ENCODE results near the gene CAPS.
"Not testable (repeated sequence)": the region's sequence is repeated elsewhere in the genome, so short reads cannot be mapped to it uniquely, and the experiment has no call there.

Gene CAPS

DNA sequence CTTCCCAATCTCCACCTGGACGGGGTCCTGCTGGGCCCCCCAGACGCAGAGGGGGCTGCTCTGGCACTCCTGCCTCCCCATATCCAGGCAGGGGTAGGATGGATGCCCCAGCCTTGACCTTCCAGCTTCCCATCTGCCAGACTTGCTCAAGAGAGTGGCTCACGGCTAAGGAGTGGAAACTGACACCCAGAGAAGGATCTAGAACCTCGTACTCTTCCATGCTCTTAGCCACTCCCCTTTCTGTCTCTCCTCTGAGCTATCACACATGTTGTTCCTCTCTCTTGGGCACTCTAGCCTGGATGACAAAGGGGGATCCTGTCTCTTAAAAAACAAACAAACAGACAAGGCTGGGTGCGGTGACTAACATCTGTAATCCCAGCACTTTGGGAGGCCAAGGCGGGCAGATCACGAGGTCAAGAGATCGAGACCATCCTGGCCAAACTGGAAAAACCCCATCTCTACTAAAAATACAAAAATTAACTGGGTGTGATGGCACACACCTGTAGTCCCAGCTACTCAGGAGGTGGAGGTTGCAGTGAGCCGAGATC is 31.6 kb upstream of the CAPS start:
- DNase-seq (ENCODE audit: low read depth in 1 of 2, low spot score in 1 of 2) = no peak
- in situ Hi-C loops (cut with HindIII; ENCODE audit: low pct_unique_long_range_greater_than_20kb, low sequenced_read_pairs) = no loop called here
- TF ChIP-seq JUND (IDR thresholded peaks at IDR 0.05; ENCODE audit: low read depth) = no peak

- DNase-seq (ENCODE audit: low read depth in 1 of 2, low spot score in 1 of 2); in situ Hi-C loops (cut with HindIII; ENCODE audit: low pct_unique_long_range_greater_than_20kb, low sequenced_read_pairs): not testable (repeated sequence)
Observed at GRCh38 chr19:5883157-5883873, 30.7 kb upstream of the CAPS start.

- in situ Hi-C loops (cut with HindIII; ENCODE audit: low pct_unique_long_range_greater_than_20kb, low sequenced_read_pairs); DNase-seq (ENCODE audit: low read depth in 1 of 2, low spot score in 1 of 2): not testable (repeated sequence)
Observed at GRCh38 chr19:5884065-5884811, 29.8 kb upstream of the CAPS start.

DNA sequence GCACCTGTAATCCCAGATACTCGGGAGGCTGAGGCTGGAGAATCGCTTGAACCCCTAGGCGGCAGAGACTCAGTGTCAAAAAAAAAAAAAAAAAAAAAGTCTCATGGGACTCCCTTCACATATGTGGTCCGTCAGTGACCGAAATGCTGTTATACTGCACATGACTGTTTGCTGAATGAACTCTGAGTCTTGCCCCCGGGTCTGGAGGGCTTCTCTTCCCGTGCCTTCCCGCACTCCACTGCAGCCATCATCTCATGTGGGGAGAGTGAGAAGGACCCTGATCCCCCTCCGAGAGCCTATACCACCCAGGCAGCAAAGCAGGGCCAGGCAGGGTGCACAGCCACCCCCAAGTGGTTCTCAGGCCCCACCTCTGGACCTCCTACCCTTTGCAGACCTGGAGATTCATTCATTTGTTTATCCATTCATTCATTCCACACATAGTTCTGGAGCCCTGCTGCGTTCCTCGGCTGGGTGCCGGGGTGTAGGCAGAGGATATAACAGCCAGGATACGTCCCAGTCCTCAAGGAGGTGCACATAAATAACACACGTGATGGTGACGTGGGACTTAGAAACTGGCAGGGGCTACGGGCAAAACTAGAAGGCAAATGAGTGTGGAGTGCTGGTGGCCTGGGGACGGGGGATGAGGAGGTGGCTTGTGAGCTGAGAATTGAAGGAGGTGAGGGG is 24.6 kb upstream of the CAPS start:
- in situ Hi-C loops (cut with HindIII; ENCODE audit: low pct_unique_long_range_greater_than_20kb, low sequenced_read_pairs) = no loop called here
- no peak for DNase-seq (ENCODE audit: low read depth in 1 of 2, low spot score in 1 of 2)

GRCh38 chr19:5890099-5890498 is 24.0 kb upstream of the CAPS start:
- TF ChIP-seq JUND (IDR thresholded peaks at IDR 0.05; ENCODE audit: low read depth) = no peak
- DNase-seq (ENCODE audit: low read depth in 1 of 2, low spot score in 1 of 2) = no peak
- in situ Hi-C loops (cut with HindIII; ENCODE audit: low pct_unique_long_range_greater_than_20kb, low sequenced_read_pairs) = no loop called here

More for the DNA sequence above, 24.6 kb upstream of the CAPS start:
- TF ChIP-seq JUND (IDR thresholded peaks at IDR 0.05; ENCODE audit: low read depth) = no peak

- no peak for TF ChIP-seq JUND (IDR thresholded peaks at IDR 0.05; ENCODE audit: low read depth)
- in situ Hi-C loops (cut with HindIII; ENCODE audit: low pct_unique_long_range_greater_than_20kb, low sequenced_read_pairs) = no loop called here
- DNase-seq (ENCODE audit: low read depth in 1 of 2, low spot score in 1 of 2) = no peak
Observed at GRCh38 chr19:5891572-5891937, 22.5 kb upstream of the CAPS start.

GRCh38 chr19:5891938-5892771 is 21.9 kb upstream of the CAPS start:
- in situ Hi-C loops (cut with HindIII; ENCODE audit: low pct_unique_long_range_greater_than_20kb, low sequenced_read_pairs) = no loop called here
- TF ChIP-seq JUND (IDR thresholded peaks at IDR 0.05; ENCODE audit: low read depth) = no peak
- no peak for DNase-seq (ENCODE audit: low read depth in 1 of 2, low spot score in 1 of 2)

DNA sequence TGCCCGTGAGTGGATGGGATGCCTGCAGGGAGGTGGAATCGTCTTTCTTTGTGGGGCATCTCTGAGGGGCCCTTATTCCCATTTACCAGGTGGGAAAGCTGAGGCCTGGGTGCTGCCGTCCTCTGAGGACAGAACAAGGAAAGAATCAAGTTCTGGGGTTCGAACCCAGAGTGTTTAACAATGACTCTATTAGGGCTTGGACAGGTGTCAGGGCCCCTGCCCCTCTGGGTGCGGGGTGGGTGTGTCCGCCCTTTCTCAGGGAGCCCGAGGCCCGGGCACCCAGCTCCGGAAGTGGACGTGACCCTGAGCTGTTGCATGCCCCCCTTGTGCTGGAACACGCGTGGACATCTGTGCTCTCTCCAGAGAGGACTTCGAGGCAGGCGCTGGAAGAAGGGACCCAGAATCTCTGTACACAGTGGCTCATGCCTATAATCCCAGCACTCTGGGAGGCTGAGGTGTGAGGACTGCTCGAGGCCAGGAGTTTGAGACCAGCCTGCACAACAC is 21.2 kb upstream of the CAPS start:
- no peak for TF ChIP-seq JUND (IDR thresholded peaks at IDR 0.05; ENCODE audit: low read depth)
- DNase-seq (ENCODE audit: low read depth in 1 of 2, low spot score in 1 of 2) = no peak
- in situ Hi-C loops (cut with HindIII; ENCODE audit: low pct_unique_long_range_greater_than_20kb, low sequenced_read_pairs) = no loop called here

- in situ Hi-C loops (cut with HindIII; ENCODE audit: low pct_unique_long_range_greater_than_20kb, low sequenced_read_pairs) = no loop called here
- TF ChIP-seq JUND (IDR thresholded peaks at IDR 0.05; ENCODE audit: low read depth) = no peak
- DNase-seq (ENCODE audit: low read depth in 1 of 2, low spot score in 1 of 2) = no peak
Observed at GRCh38 chr19:5893296-5893903, 20.7 kb upstream of the CAPS start.

DNA sequence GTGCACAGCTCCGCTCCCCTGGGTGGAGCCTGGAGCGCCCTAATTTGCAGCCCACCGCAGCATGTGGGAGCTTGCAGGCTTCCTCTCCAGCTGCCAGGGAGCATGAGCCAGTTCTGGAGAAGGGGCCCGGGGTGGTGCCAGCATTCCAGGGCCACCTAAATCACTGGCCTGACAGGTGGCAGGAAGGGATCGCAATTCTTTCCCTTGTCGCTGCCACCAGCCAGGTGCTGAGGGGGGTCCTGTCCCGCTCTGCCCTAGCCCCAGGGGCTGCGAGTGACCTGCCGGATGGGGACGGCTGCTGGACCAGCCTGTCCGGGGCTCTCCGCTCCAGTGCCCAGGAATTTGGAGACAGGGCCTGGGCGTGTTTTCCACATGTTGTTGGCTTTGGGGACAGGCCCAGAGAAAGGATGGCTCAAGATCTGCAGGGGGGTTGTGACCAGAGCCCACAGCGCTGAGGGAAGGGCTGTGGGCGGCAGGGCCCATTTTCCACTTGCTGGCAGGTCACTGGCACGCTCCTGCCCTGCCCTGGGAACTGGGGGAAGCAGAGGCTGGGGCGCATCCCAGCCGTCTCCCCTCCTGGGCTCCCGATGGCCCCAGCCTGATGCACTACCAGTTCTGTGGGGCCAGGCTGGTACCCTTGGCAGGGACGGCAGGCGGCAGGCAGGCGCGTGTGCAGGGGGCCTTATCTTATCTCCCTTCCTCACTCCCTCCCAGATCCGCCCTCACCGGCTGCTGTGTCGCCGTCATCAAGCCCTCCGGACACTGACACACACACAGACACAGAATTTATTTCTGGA is 19.9 kb upstream of the CAPS start:
- TF ChIP-seq JUND (IDR thresholded peaks at IDR 0.05; ENCODE audit: low read depth) = no peak
- in situ Hi-C loops (cut with HindIII; ENCODE audit: low pct_unique_long_range_greater_than_20kb, low sequenced_read_pairs) = no loop called here
- no peak for DNase-seq (ENCODE audit: low read depth in 1 of 2, low spot score in 1 of 2)

GRCh38 chr19:5894704-5895349 is 19.2 kb upstream of the CAPS start:
- no peak for TF ChIP-seq JUND (IDR thresholded peaks at IDR 0.05; ENCODE audit: low read depth)
- no peak for DNase-seq (ENCODE audit: low read depth in 1 of 2, low spot score in 1 of 2)
- in situ Hi-C loops (cut with HindIII; ENCODE audit: low pct_unique_long_range_greater_than_20kb, low sequenced_read_pairs) = no loop called here
